ENCODE data around the gene MTRF1L.

MTRF1L gene

DNA sequence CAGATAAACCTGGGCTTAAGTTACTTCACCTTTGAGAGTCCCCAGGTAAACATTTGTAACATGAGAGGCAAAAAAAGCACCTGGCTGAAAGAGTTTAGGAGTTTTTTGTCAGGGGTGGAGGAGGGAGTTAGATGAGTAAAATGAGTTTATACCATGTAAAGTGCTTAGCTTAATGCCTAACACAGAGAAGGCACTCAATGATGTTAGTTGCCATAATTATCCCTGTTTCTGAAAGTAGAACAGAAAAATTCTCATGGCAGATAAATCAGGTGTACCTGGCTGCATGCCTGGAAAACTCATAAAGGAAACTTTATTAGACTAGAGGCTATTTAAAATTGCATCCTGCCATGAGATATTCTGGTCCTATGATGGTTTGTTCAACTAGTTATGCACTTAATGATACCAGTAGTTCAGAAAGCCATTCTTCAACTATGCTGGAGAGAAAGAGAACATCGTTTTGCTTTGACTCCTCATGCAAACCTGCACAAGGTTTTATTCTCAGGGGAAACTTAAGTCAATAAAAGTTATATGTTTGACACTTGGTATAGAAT is 60.1 kb downstream of the MTRF1L start:
- no peak for DNase-seq

GRCh38 chr6:152941746-152942145 is 60.8 kb downstream of the MTRF1L start:
- Histone ChIP-seq H3K9ac (ENCODE audit: low read depth, low read length) (no peak overlapping the region), H3K4me3 (ENCODE audit: low read depth in 1 of 2, low read length in 2 of 2) (no peak overlapping the region), H4K20me1 (ENCODE audit: insufficient read depth, low read length) (no peaks in the 10 kb centered on the region), H3K36me3 (ENCODE audit: insufficient read depth, low read length) (no peaks in the 10 kb centered on the region), H3K4me1 (ENCODE audit: insufficient read depth, low read length) (no peaks in the 10 kb centered on the region), H3K4me2 (ENCODE audit: insufficient read depth, low read length) (no peak overlapping the region), H2AFZ (ENCODE audit: low read depth, low read length) (no peak overlapping the region), H3K79me2 (ENCODE audit: insufficient read depth, low read length) (no peaks in the 10 kb centered on the region), H3K27ac (ENCODE audit: low read length) (no peak overlapping the region), H3K27me3 (ENCODE audit: insufficient read depth, low read length, poor library complexity) (no peaks in the 10 kb centered on the region), H3K9me3 (ENCODE audit: insufficient read depth, low read length, severe bottlenecking) (no peaks in the 10 kb centered on the region)
- no peak for ATAC-seq (ENCODE audit: insufficient read depth, low read depth)
- no peak for DNase-seq
- TF ChIP-seq EZH2 (IDR thresholded peaks at IDR 0.05; ENCODE audit: borderline replicate concordance, low read depth, low read length, severe bottlenecking): no peak
- no peak for TF ChIP-seq CTCF (IDR thresholded peaks at IDR 0.05; ENCODE audit: borderline replicate concordance, extremely low read depth, low read length, poor library complexity, severe bottlenecking)

More for the DNA sequence above, 60.1 kb downstream of the MTRF1L start:
- Histone ChIP-seq H3K4me1 (ENCODE audit: insufficient read depth, low read length) (no peaks in the 10 kb centered on the region), H3K9me3 (ENCODE audit: insufficient read depth, low read length, severe bottlenecking) (no peaks in the 10 kb centered on the region), H3K9ac (ENCODE audit: low read depth, low read length) (no peak overlapping the region), H3K4me2 (ENCODE audit: insufficient read depth, low read length) (no peak overlapping the region), H3K27me3 (ENCODE audit: insufficient read depth, low read length, poor library complexity) (peaks cover 3% of the 10 kb centered on the region), H3K4me3 (ENCODE audit: low read depth in 1 of 2, low read length in 2 of 2) (no peak overlapping the region), H2AFZ (ENCODE audit: low read depth, low read length) (no peak overlapping the region), H3K27ac (ENCODE audit: low read length) (no peak overlapping the region), H3K36me3 (ENCODE audit: insufficient read depth, low read length) (no peaks in the 10 kb centered on the region), H4K20me1 (ENCODE audit: insufficient read depth, low read length) (no peaks in the 10 kb centered on the region), H3K79me2 (ENCODE audit: insufficient read depth, low read length) (no peaks in the 10 kb centered on the region)
- no peak for ATAC-seq (ENCODE audit: insufficient read depth, low read depth)
- TF ChIP-seq EZH2 (IDR thresholded peaks at IDR 0.05; ENCODE audit: borderline replicate concordance, low read depth, low read length, severe bottlenecking): no peak
- TF ChIP-seq CTCF (IDR thresholded peaks at IDR 0.05; ENCODE audit: borderline replicate concordance, extremely low read depth, low read length, poor library complexity, severe bottlenecking): no peak

Data from DND-41 (cell line).